Measurements from ENCODE around the gene SMIM3.

SMIM3 gene

GRCh38 chr5:150781706-150782614, 3.4 kb downstream of the SMIM3 start:
- no peak for DNase-seq (ENCODE audit: low spot score)
- TF ChIP-seq, protein P1, sequence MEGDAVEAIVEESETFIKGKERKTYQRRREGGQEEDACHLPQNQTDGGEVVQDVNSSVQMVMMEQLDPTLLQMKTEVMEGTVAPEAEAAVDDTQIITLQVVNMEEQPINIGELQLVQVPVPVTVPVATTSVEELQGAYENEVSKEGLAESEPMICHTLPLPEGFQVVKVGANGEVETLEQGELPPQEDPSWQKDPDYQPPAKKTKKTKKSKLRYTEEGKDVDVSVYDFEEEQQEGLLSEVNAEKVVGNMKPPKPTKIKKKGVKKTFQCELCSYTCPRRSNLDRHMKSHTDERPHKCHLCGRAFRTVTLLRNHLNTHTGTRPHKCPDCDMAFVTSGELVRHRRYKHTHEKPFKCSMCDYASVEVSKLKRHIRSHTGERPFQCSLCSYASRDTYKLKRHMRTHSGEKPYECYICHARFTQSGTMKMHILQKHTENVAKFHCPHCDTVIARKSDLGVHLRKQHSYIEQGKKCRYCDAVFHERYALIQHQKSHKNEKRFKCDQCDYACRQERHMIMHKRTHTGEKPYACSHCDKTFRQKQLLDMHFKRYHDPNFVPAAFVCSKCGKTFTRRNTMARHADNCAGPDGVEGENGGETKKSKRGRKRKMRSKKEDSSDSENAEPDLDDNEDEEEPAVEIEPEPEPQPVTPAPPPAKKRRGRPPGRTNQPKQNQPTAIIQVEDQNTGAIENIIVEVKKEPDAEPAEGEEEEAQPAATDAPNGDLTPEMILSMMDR (IDR thresholded peaks at IDR 0.05; ENCODE audit: extremely low read depth, missing control alignments) = no peak

GRCh38 chr5:150782850-150783249, 4.3 kb downstream of the SMIM3 start:
- TF ChIP-seq, protein P1 (IDR thresholded peaks at IDR 0.05; ENCODE audit: extremely low read depth, missing control alignments) = no peak
- no peak for DNase-seq (ENCODE audit: low spot score)

DNA sequence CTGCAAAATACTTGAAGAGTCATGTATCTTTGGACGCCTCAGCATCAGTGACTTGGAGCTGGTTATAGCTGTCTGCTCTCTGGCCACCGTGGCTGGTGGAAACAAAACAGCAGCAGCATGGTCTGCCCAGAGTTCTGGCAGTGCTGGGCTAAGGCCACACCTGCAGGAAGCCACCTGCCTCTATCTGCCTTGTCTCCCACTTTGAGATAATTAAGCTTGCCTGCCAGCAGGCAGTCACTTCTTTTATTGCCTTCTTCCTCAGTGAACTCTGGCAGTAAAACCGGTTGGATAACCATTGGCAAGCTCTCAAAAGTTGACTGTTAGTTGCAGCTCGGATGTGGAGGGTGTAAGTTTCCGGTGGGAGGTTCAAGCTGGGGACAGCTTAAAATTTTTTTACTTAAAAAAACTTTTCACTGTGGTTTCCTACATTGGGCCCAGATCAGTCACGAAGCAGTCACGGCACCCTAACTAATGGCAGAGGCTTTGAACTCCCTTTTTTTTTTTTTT, 4.9 kb downstream of the SMIM3 start:
- TF ChIP-seq, protein P1 (IDR thresholded peaks at IDR 0.05; ENCODE audit: extremely low read depth, missing control alignments) = no peak
- DNase-seq (ENCODE audit: low spot score) = peak; percentile 63

GRCh38 chr5:150785950-150786349, 7.4 kb downstream of the SMIM3 start:
- no peak for DNase-seq (ENCODE audit: low spot score)
- TF ChIP-seq, protein P1 (IDR thresholded peaks at IDR 0.05; ENCODE audit: extremely low read depth, missing control alignments) = no peak

GRCh38 chr5:150786876-150787275, 8.3 kb downstream of the SMIM3 start:
- no peak for DNase-seq (ENCODE audit: low spot score)
- TF ChIP-seq, protein P1 (IDR thresholded peaks at IDR 0.05; ENCODE audit: extremely low read depth, missing control alignments) = no peak

DNA sequence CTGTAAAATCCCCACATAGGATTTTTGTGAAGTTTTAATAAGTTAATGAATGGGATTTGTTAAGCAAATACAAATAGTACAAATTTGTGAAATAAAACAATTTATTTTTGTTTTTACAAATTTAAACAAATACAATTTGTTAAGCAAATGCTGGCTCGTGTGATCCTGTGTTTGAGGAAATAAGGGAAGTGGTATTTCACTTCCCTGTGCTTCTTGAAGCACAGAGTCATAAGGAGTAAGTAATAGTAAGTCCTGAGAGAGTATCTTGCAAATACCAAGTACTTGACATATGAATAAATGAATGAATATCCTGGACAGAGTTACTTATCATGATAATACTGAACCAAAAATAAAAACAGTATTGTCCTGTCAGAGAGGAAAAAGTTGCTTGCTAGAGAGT, 9.1 kb downstream of the SMIM3 start:
- TF ChIP-seq, protein P1 (IDR thresholded peaks at IDR 0.05; ENCODE audit: extremely low read depth, missing control alignments) = no peak
- no peak for DNase-seq (ENCODE audit: low spot score)

GRCh38 chr5:150788977-150789376, 10.4 kb downstream of the SMIM3 start:
- no peak for DNase-seq (ENCODE audit: low spot score)
- TF ChIP-seq, protein P1 (IDR thresholded peaks at IDR 0.05; ENCODE audit: extremely low read depth, missing control alignments) = no peak

Data from GM20000 (cell line).